22Rv1 (cell line): Measurements from ENCODE around the gene PVR.
"Not testable (repeated sequence)": the region's sequence is repeated elsewhere in the genome, so short reads cannot be mapped to it uniquely, and the experiment has no call there.

Experiments used
- H3K27ac ChIP-seq: fragments of 450-650 bp; 2 replicates; pipeline ENCODE4 v1.5.1; 2017
- CTCF ChIP-seq: fragments of 450-650 bp; IDR thresholded peaks from 2 replicates; pipeline ENCODE4 v1.5.1; 2017; ENCODE audit warnings: mild to moderate bottlenecking
- ZFX ChIP-seq: fragments of 450-650 bp; IDR thresholded peaks from 2 replicates; pipeline ENCODE4 v1.6.1; 2017; ENCODE audit warnings: antibody characterized with exemption, borderline replicate concordance

The PVR gene

GRCh38 chr19:44618640-44619357 lies 24.9 kb upstream of the PVR start:
- H3K27ac ChIP-seq, result no peak overlapping the region
- no peak for TF ChIP-seq CTCF
- TF ChIP-seq ZFX, result no peak

GRCh38 chr19:44620667-44621066 lies 23.0 kb upstream of the PVR start:
- TF ChIP-seq ZFX (no peak), CTCF (no peak)
- no peak overlapping the region for H3K27ac ChIP-seq

- TF ChIP-seq ZFX (no peak), CTCF (no peak)
- H3K27ac ChIP-seq, result no peak overlapping the region
Observed at GRCh38 chr19:44621367-44621766, 22.3 kb upstream of the PVR start.

- no peak for TF ChIP-seq CTCF
- no peak for TF ChIP-seq ZFX
- no peak overlapping the region for H3K27ac ChIP-seq
Observed at GRCh38 chr19:44623080-44623479, 20.6 kb upstream of the PVR start.

GRCh38 chr19:44623626-44624025 lies 20.1 kb upstream of the PVR start:
- TF ChIP-seq CTCF, result no peak
- no peak for TF ChIP-seq ZFX
- H3K27ac ChIP-seq, result no peak overlapping the region

GRCh38 chr19:44624840-44625354 lies 18.8 kb upstream of the PVR start:
- TF ChIP-seq ZFX (no peak), CTCF (no peak)
- no peak overlapping the region for H3K27ac ChIP-seq

- not testable (repeated sequence) for H3K27ac ChIP-seq
Observed at GRCh38 chr19:44625637-44626036, 18.1 kb upstream of the PVR start.
